Gastrocnemius medialis (tissue), 4 donors: ENCODE results near the gene TRDMT1.

Source experiments
- CTCF ChIP-seq, 5 experiments: fragments of 450-650 bp in 3 of 5; fragments of 200-600 bp in 2 of 5; sonication (generic) in 2 of 5; IDR thresholded peaks in 4 of 5; conservative IDR thresholded peaks in 1 of 5; 1 replicate in 4 of 5; 2 replicates in 1 of 5; pipeline ENCODE4 v1.5.1; 2016 to 2019; ENCODE audit warnings: antibody characterized with exemption in 5 of 5, mild to moderate bottlenecking in 3 of 5, moderate library complexity in 3 of 5
- POLR2A ChIP-seq, 2 donors: fragments of 450-650 bp; IDR thresholded peaks; one replicate each; pipeline ENCODE4 v1.6.1; 2017; ENCODE audit warnings: antibody characterized with exemption in 2 of 2, mild to moderate bottlenecking in 2 of 2, moderate library complexity in 2 of 2

GRCh38 chr10:17220652-17221100, 19.2 kb upstream of the TRDMT1 start:
- TF ChIP-seq POLR2A (IDR thresholded peaks at IDR 0.05): no peak
- no peak for TF ChIP-seq CTCF (IDR thresholded peaks at IDR 0.05 in 4 of 5, conservative IDR thresholded peaks at IDR 0.05 in 1 of 5)
